Progenitor cell of endocrine pancreas (in vitro differentiated cells): Measurements from ENCODE around the gene SACS. TPM values are rescaled to one million over a fixed set of nuclear protein-coding genes. Genes with fewer than 3 reads are reported as not detected.

Experiments
- DNase-seq: peaks from one replicate; pipeline ENCODE4 v3.0.0; 2021; ENCODE audit warnings: low spot score; ENCODE audit not compliant: unreplicated experiment
- H3K27ac Mint-ChIP-seq: 2 replicates; pipeline ENCODE4 v1.8.0; 2021; ENCODE audit warnings: mild to moderate bottlenecking, moderate library complexity, mixed read lengths
- H3K27me3 Mint-ChIP-seq: 2 replicates; pipeline ENCODE4 v1.8.0; 2021; ENCODE audit warnings: mixed read lengths
- H3K36me3 Mint-ChIP-seq: 2 replicates; pipeline ENCODE4 v1.8.0; 2022; ENCODE audit warnings: mixed read lengths; ENCODE audit not compliant: insufficient read depth
- H3K4me1 Mint-ChIP-seq: 2 replicates; pipeline ENCODE4 v1.8.0; 2021; ENCODE audit warnings: low read depth, mixed read lengths
- H3K4me3 Mint-ChIP-seq: 2 replicates; pipeline ENCODE4 v1.8.0; 2021; ENCODE audit warnings: low read depth, mild to moderate bottlenecking, moderate library complexity, mixed read lengths
- H3K9me3 Mint-ChIP-seq: 2 replicates; pipeline ENCODE4 v1.8.0; 2021; ENCODE audit warnings: low read depth, mixed read lengths
- total RNA-seq: library from RNA; stranded (reverse); gene quantifications from 2 replicates; pipeline ENCODE4 v1.2.1, GENCODE V29; 2021
- TF ChIP-seq, protein P1 (sequence below): fragments of 200-600 bp; sonication (generic); IDR thresholded peaks from one replicate; pipeline ENCODE4 v1.5.0; 2021; ENCODE audit warnings: antibody characterized with exemption, mild to moderate bottlenecking; ENCODE audit not compliant: unreplicated experiment

Gene SACS
- total RNA-seq, 1 donor from 2014 or later, result 7.1 TPM

DNA sequence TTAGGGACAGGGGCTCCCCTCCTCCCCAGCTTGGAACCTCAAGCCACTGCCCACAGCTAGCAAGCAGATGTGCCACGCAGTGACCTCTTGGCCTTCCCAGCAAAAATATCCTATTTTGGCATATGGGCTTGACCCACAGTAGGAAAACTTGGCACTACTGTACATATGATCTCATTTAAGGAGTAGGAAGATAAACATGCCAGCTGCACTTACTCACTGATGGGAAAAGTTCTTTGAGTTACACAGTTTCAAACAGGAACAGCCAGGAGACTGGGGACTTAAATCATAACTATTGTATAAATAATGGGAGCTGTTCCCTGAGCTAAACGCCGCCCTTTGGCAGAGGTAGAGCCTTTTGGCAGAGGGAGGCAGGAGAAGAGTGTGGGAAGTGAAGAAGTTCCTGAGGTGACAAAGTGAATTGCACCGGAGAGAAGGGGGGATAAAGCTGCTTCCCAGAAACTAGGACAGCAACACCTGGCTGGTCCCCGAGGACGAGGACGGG lies 6.1 kb downstream of the SACS start:
- DNase-seq, result no peak
- H3K27me3 Mint-ChIP-seq, result peaks cover 5% of the 10 kb centered on the region
- H3K36me3 Mint-ChIP-seq, result no peaks in the 10 kb centered on the region
- H3K9me3 Mint-ChIP-seq, result no peaks in the 10 kb centered on the region
- TF ChIP-seq, protein P1, sequence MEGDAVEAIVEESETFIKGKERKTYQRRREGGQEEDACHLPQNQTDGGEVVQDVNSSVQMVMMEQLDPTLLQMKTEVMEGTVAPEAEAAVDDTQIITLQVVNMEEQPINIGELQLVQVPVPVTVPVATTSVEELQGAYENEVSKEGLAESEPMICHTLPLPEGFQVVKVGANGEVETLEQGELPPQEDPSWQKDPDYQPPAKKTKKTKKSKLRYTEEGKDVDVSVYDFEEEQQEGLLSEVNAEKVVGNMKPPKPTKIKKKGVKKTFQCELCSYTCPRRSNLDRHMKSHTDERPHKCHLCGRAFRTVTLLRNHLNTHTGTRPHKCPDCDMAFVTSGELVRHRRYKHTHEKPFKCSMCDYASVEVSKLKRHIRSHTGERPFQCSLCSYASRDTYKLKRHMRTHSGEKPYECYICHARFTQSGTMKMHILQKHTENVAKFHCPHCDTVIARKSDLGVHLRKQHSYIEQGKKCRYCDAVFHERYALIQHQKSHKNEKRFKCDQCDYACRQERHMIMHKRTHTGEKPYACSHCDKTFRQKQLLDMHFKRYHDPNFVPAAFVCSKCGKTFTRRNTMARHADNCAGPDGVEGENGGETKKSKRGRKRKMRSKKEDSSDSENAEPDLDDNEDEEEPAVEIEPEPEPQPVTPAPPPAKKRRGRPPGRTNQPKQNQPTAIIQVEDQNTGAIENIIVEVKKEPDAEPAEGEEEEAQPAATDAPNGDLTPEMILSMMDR, result no peak
- no peak overlapping the region for H3K4me3 Mint-ChIP-seq
- H3K4me1 Mint-ChIP-seq, result peaks cover 9% of the 10 kb centered on the region
- peak overlapping the region; percentile 63 for H3K27ac Mint-ChIP-seq

DNA sequence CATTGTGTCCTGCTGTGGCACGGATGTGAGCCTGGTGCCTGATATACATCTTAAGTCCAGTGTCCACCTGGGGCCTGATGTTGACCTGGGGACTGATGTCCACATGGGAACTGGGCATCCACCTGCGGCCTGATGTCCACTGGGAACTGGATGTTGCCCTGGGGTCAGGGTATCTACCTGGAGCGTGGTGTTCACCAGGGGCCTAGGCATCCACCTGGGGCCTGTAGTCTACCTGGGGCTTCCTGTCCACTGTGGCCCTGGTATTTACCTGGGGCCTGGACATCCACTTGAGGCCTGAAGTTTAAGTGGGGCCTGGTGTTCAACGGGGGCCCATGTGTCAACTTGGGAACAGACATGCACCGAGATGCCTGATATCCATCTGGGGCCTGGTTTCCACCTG lies 11.9 kb downstream of the SACS start:
- H3K4me1 Mint-ChIP-seq, result no peaks in the 10 kb centered on the region
- H3K27me3 Mint-ChIP-seq, result no peaks in the 10 kb centered on the region
- no peak overlapping the region for H3K27ac Mint-ChIP-seq
- H3K9me3 Mint-ChIP-seq, result peaks cover 3% of the 10 kb centered on the region
- TF ChIP-seq, protein P1, result no peak
- DNase-seq, result no peak
- H3K4me3 Mint-ChIP-seq, result no peak overlapping the region
- peaks cover 2% of the 10 kb centered on the region for H3K36me3 Mint-ChIP-seq

DNA sequence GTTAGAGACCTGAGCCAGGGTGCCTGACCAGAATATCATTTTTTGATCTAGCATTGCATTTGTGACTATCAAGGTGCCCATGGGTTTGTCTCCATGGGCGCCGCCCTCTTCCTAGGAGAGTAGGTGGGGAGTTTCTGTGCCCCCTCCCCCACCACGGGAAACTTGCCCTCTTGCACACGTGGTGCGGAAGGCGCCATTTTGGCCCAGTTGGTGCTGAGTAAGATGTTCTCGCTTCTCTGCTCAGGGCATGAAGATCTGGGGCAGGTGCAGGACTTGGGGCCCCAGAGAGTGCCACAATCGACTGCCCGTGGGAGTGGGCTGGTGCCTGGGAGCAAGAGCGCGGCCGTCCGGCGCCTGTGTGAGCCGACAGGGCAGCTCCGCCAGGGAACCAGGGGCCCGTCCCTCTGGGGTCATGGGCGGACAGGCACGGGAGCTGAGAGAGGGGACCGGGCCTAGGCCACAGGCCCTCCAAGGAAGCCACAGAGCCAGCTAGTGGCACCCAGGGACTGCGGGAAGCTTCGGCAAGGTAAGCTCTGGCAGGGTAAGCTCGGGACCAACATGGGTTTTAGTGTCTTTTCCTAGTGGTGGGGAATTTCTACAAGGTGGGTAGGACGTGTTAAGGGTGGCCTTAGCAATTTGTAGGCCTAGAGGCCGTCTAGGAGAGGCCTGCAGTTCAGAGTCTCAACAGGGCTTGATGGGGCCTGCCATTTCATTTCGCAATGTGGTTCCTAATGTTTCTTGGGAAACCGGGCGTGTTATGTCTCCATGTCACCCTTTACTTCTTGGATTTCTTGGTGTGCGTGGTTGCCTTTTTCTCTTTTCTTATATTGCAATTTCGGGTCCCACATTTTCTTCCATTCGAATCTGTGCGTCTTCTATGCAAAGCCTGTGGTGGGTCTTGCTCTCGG lies 14.5 kb downstream of the SACS start:
- H3K4me3 Mint-ChIP-seq, result no peak overlapping the region
- H3K9me3 Mint-ChIP-seq, result peaks cover 3% of the 10 kb centered on the region
- TF ChIP-seq, protein P1, result no peak
- peaks cover 2% of the 10 kb centered on the region for H3K36me3 Mint-ChIP-seq
- no peak for DNase-seq
- no peaks in the 10 kb centered on the region for H3K27me3 Mint-ChIP-seq
- H3K4me1 Mint-ChIP-seq, result no peaks in the 10 kb centered on the region
- no peak overlapping the region for H3K27ac Mint-ChIP-seq

DNA sequence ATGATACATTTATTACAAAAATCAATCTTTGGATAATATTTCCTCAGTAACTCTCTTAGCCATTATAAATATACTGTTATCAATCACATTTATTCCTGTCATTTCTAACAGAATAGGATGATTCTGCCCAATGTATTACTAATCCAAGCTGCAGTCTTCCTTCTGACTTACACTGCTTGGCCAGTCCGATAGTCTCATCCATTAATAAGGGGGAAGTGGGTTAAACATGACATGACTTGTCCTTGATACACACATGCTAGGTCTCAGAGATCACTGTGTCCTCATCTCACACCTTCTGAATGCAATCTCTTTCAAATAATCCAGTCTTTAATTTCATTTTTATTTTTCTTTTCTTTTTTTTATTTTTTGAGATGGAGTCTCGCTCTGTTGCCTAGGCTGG lies 18.8 kb downstream of the SACS start:
- no peak overlapping the region for H3K4me3 Mint-ChIP-seq
- peaks cover 3% of the 10 kb centered on the region for H3K9me3 Mint-ChIP-seq
- no peak for DNase-seq
- peaks cover 7% of the 10 kb centered on the region for H3K4me1 Mint-ChIP-seq
- peaks cover 2% of the 10 kb centered on the region for H3K36me3 Mint-ChIP-seq
- TF ChIP-seq, protein P1, result no peak
- H3K27me3 Mint-ChIP-seq, result no peaks in the 10 kb centered on the region
- H3K27ac Mint-ChIP-seq, result no peak overlapping the region

DNA sequence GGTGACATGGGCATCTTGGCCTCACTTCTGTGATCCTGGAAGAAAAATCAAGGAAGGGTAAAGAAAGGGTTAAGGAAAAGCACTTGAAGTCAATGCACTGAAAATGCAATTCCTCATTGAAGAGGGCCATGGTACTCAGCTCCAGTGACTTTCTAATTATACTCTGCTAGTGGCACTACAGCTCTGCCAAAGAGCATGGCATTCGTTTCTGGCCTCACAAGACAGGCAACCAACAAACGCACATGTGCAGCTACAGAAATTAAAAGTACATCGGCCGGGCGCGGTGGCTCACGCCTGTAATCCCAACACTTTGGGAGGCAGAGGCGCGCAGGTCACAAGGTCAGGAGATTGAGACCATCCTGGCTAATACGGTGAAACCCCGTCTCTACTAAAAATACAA lies 21.8 kb downstream of the SACS start:
- no peaks in the 10 kb centered on the region for H3K27me3 Mint-ChIP-seq
- H3K9me3 Mint-ChIP-seq, result no peaks in the 10 kb centered on the region
- no peak overlapping the region for H3K4me3 Mint-ChIP-seq
- DNase-seq, result no peak
- H3K36me3 Mint-ChIP-seq, result no peaks in the 10 kb centered on the region
- H3K4me1 Mint-ChIP-seq, result peaks cover 7% of the 10 kb centered on the region
- H3K27ac Mint-ChIP-seq, result no peak overlapping the region
- TF ChIP-seq, protein P1, result no peak
